Measurements from ENCODE around the gene CNTNAP2. TPM values are rescaled to one million over a fixed set of nuclear protein-coding genes. Genes with fewer than 3 reads are reported as not detected.
A peak's percentile ranks its signal among the peaks of the same experiment; 100 is the strongest.

CNTNAP2 gene
- total RNA-seq, 1 experiment from 2014 or later, result 42.5 TPM

GRCh38 chr7:146960773-146961391 is 844.3 kb downstream of the CNTNAP2 start:
- peak in 1 of 2 experiments; percentile 34 for DNase-seq
- POLR2A ChIA-PET, result interaction anchor here (0.6 kb wide), 1 partner anchor 492 kb away, joined by 5 read pairs; no protein-coding TSS in a partner anchor
- no TSS peak for BruUV-seq (replicated peaks)
- no peak overlapping the region for H3K4me3 ChIP-seq (ENCODE audit: low read depth, low read length)
- intact Hi-C loops (cut with micrococcal nuclease; ENCODE audit: unreplicated experiment), result loop anchor here (1.0 kb wide), 1 partner anchor 189 kb away; no protein-coding TSS in a partner anchor
- Mint-ChIP-seq H3K4me1 (ENCODE audit: low read depth, unreplicated experiment) (no peaks in the 10 kb centered on the region), H3K36me3 (ENCODE audit: insufficient read depth, unreplicated experiment) (no peaks in the 10 kb centered on the region), H3K9me3 (ENCODE audit: unreplicated experiment) (no peaks in the 10 kb centered on the region), H3K4me3 (ENCODE audit: unreplicated experiment) (no peak overlapping the region), H3K27me3 (ENCODE audit: insufficient read depth, unreplicated experiment) (no peaks in the 10 kb centered on the region), H3K27ac (ENCODE audit: unreplicated experiment) (no peak overlapping the region)
- H3K9me3 ChIP-seq, result no peaks in the 10 kb centered on the region
- TF ChIP-seq CTCF (IDR thresholded peaks at IDR 0.05; ENCODE audit: insufficient read depth in 1 of 2, low read depth in 1 of 2, low read length in 1 of 2, severe bottlenecking in 1 of 2, unreplicated experiment in 1 of 2), result peak; percentile 15 to 27
- H3K27me3 ChIP-seq (replicated peaks; ENCODE audit: control insufficient read depth, insufficient read depth, low read length), result no peaks in the 10 kb centered on the region
- H3K36me3 ChIP-seq (ENCODE audit: control insufficient read depth, insufficient read depth, low read length), result no peaks in the 10 kb centered on the region
- CTCF ChIA-PET, result no interaction called here
- no peaks in the 10 kb centered on the region for H3K4me1 ChIP-seq

GRCh38 chr7:146961617-146962016 is 845.0 kb downstream of the CNTNAP2 start:
- POLR2A ChIA-PET, result no interaction called here
- Mint-ChIP-seq H3K36me3 (ENCODE audit: insufficient read depth, unreplicated experiment) (no peaks in the 10 kb centered on the region), H3K9me3 (ENCODE audit: unreplicated experiment) (no peaks in the 10 kb centered on the region), H3K4me3 (ENCODE audit: unreplicated experiment) (no peak overlapping the region), H3K4me1 (ENCODE audit: low read depth, unreplicated experiment) (no peaks in the 10 kb centered on the region), H3K27ac (ENCODE audit: unreplicated experiment) (no peak overlapping the region), H3K27me3 (ENCODE audit: insufficient read depth, unreplicated experiment) (no peaks in the 10 kb centered on the region)
- no TSS peak for BruUV-seq (replicated peaks)
- Histone ChIP-seq H3K9me3 (no peaks in the 10 kb centered on the region), H3K27me3 (replicated peaks; ENCODE audit: control insufficient read depth, insufficient read depth, low read length) (no peaks in the 10 kb centered on the region), H3K4me1 (no peaks in the 10 kb centered on the region), H3K4me3 (ENCODE audit: low read depth, low read length) (no peak overlapping the region), H3K36me3 (ENCODE audit: control insufficient read depth, insufficient read depth, low read length) (no peaks in the 10 kb centered on the region)
- intact Hi-C loops (cut with micrococcal nuclease; ENCODE audit: unreplicated experiment), result loop anchor here (1.0 kb wide), 1 partner anchor 189 kb away; no protein-coding TSS in a partner anchor
- no peak for DNase-seq
- TF ChIP-seq CTCF (IDR thresholded peaks at IDR 0.05; ENCODE audit: insufficient read depth in 1 of 2, low read depth in 1 of 2, low read length in 1 of 2, severe bottlenecking in 1 of 2, unreplicated experiment in 1 of 2), result no peak
- CTCF ChIA-PET, result interaction anchor here (0.5 kb wide), 1 partner anchor 24 kb away, joined by 3 read pairs; no protein-coding TSS in a partner anchor

- Histone ChIP-seq H3K4me3 (ENCODE audit: low read depth, low read length) (no peak overlapping the region), H3K9me3 (no peaks in the 10 kb centered on the region), H3K27me3 (replicated peaks; ENCODE audit: control insufficient read depth, insufficient read depth, low read length) (no peaks in the 10 kb centered on the region), H3K4me1 (no peaks in the 10 kb centered on the region), H3K36me3 (ENCODE audit: control insufficient read depth, insufficient read depth, low read length) (no peaks in the 10 kb centered on the region)
- DNase-seq, result no peak
- intact Hi-C loops (cut with micrococcal nuclease; ENCODE audit: unreplicated experiment), result no loop called here
- Mint-ChIP-seq H3K27me3 (ENCODE audit: insufficient read depth, unreplicated experiment) (no peaks in the 10 kb centered on the region), H3K4me1 (ENCODE audit: low read depth, unreplicated experiment) (no peaks in the 10 kb centered on the region), H3K4me3 (ENCODE audit: unreplicated experiment) (no peak overlapping the region), H3K9me3 (ENCODE audit: unreplicated experiment) (no peaks in the 10 kb centered on the region), H3K36me3 (ENCODE audit: insufficient read depth, unreplicated experiment) (no peaks in the 10 kb centered on the region), H3K27ac (ENCODE audit: unreplicated experiment) (no peak overlapping the region)
- BruUV-seq (replicated peaks), result no TSS peak
- CTCF ChIA-PET, result no interaction called here
- POLR2A ChIA-PET, result no interaction called here
- no peak for TF ChIP-seq CTCF (IDR thresholded peaks at IDR 0.05; ENCODE audit: insufficient read depth in 1 of 2, low read depth in 1 of 2, low read length in 1 of 2, severe bottlenecking in 1 of 2, unreplicated experiment in 1 of 2)
Observed at GRCh38 chr7:146966274-146966673, 849.7 kb downstream of the CNTNAP2 start.

Measured in Caco-2 (cell line).